Left ventricle myocardium inferior (tissue), 1 donor: ENCODE measurements around the gene ECT2. TPM values are rescaled to one million over a fixed set of nuclear protein-coding genes. Genes with fewer than 3 reads are reported as not detected.
"Not testable (repeated sequence)": the region's sequence is repeated elsewhere in the genome, so short reads cannot be mapped to it uniquely, and the experiment has no call there.

Source experiments
- DNase-seq: peaks from one replicate; pipeline ENCODE4 v3.0.0-alpha.2; 2020
- H3K27ac ChIP-seq: fragments of 200-600 bp; replicated peaks from 2 replicates; pipeline ENCODE4 v1.8.0; 2021
- H3K27me3 ChIP-seq: fragments of 200-600 bp; 2 replicates; pipeline ENCODE4 v1.8.0; 2021; ENCODE audit warnings: low read depth
- H3K36me3 ChIP-seq: fragments of 200-600 bp; 2 replicates; pipeline ENCODE4 v1.8.0; 2021
- H3K4me1 ChIP-seq: fragments of 200-600 bp; 2 replicates; pipeline ENCODE4 v1.8.0; 2021
- H3K4me3 ChIP-seq: fragments of 200-600 bp; 2 replicates; pipeline ENCODE4 v1.8.0; 2021; ENCODE audit warnings: mild to moderate bottlenecking, moderate library complexity
- H3K9me3 ChIP-seq: fragments of 200-600 bp; replicated peaks from 2 replicates; pipeline ENCODE4 v1.8.0; 2021
- CTCF ChIP-seq: fragments of 200-600 bp; IDR thresholded peaks from 2 replicates; pipeline ENCODE4 v1.8.0; 2021; ENCODE audit warnings: antibody characterized with exemption, mild to moderate bottlenecking, borderline replicate concordance
- intact Hi-C: fragments of 100-400 bp; cut with micrococcal nuclease; formaldehyde crosslinking; loops from one replicate; pipeline ENCODE4 v1.11.0; 2022
- total RNA-seq: library from RNA; stranded (reverse); fragmentation: NEBNext Ultra II Directional; extraction: Animal tissue kit (Norgen Biotek cat#: 25700); gene quantifications from one replicate; pipeline ENCODE4 v1.2.1, GENCODE V29; 2021
- donor health status: DM: no; HTN: yes; CAD: no; lungs with severe emphysema.

Gene ECT2
- total RNA-seq, 1 donor from 2014 or later, result 4.8 TPM

- Histone ChIP-seq H3K27ac (no peak overlapping the region), H3K9me3 (peaks cover 12% of the 10 kb centered on the region), H3K4me1 (peaks cover 8% of the 10 kb centered on the region), H3K36me3 (peaks cover 4% of the 10 kb centered on the region), H3K4me3 (no peak overlapping the region), H3K27me3 (no peaks in the 10 kb centered on the region)
- intact Hi-C loops, result loop anchor here (10.0 kb wide), 1 partner anchor 204 kb away; no protein-coding TSS in a partner anchor
- no peak for DNase-seq
- TF ChIP-seq CTCF, result no peak
Observed at GRCh38 chr3:172820492-172820891, 70.0 kb downstream of the ECT2 start.

GRCh38 chr3:172824229-172824628, 73.7 kb downstream of the ECT2 start:
- Histone ChIP-seq H3K4me1 (no peaks in the 10 kb centered on the region), H3K4me3 (no peak overlapping the region), H3K36me3 (peaks cover 4% of the 10 kb centered on the region), H3K27ac (no peak overlapping the region), H3K9me3 (peaks cover 23% of the 10 kb centered on the region), H3K27me3 (no peaks in the 10 kb centered on the region)
- no peak for DNase-seq
- intact Hi-C loops, result loop anchor here (10.0 kb wide), 1 partner anchor 201 kb away; no protein-coding TSS in a partner anchor
- no peak for TF ChIP-seq CTCF

- intact Hi-C loops, result loop anchor here (10.0 kb wide), 1 partner anchor 198 kb away; no protein-coding TSS in a partner anchor
- not testable (repeated sequence) for H3K27ac ChIP-seq, DNase-seq, H3K27me3 ChIP-seq, H3K36me3 ChIP-seq, H3K4me3 ChIP-seq, H3K4me1 ChIP-seq
- peaks cover 20% of the 10 kb centered on the region for H3K9me3 ChIP-seq
Observed at GRCh38 chr3:172827231-172827630, 76.7 kb downstream of the ECT2 start.

- no peak for TF ChIP-seq CTCF
- no peak overlapping the region for H3K27ac ChIP-seq
- no peaks in the 10 kb centered on the region for H3K9me3 ChIP-seq
- no peak overlapping the region for H3K4me3 ChIP-seq
- H3K36me3 ChIP-seq, result no peaks in the 10 kb centered on the region
- H3K4me1 ChIP-seq, result no peaks in the 10 kb centered on the region
- H3K27me3 ChIP-seq, result no peaks in the 10 kb centered on the region
- intact Hi-C loops, result no loop called here
- DNase-seq, result no peak
Observed at GRCh38 chr3:172832983-172833382, 82.5 kb downstream of the ECT2 start.

- H3K27ac ChIP-seq, result no peak overlapping the region
- H3K36me3 ChIP-seq, result no peaks in the 10 kb centered on the region
- H3K4me1 ChIP-seq, result peaks cover 5% of the 10 kb centered on the region
- H3K4me3 ChIP-seq, result no peak overlapping the region
- no peaks in the 10 kb centered on the region for H3K27me3 ChIP-seq
- intact Hi-C loops, result no loop called here
- DNase-seq, result no peak
- H3K9me3 ChIP-seq, result no peaks in the 10 kb centered on the region
- peak; percentile 78 for TF ChIP-seq CTCF
Observed at GRCh38 chr3:172836390-172836997, 86.0 kb downstream of the ECT2 start.

- intact Hi-C loops, result no loop called here
Observed at GRCh38 chr3:172839679-172840078, 89.2 kb downstream of the ECT2 start.

More at GRCh38 chr3:172839679-172840078, 89.2 kb downstream of the ECT2 start:
- DNase-seq, result no peak
- no peaks in the 10 kb centered on the region for H3K36me3 ChIP-seq
- no peak overlapping the region for H3K27ac ChIP-seq
- peaks cover 5% of the 10 kb centered on the region for H3K4me1 ChIP-seq
- no peak for TF ChIP-seq CTCF
- H3K27me3 ChIP-seq, result no peaks in the 10 kb centered on the region
- no peak overlapping the region for H3K4me3 ChIP-seq
- no peaks in the 10 kb centered on the region for H3K9me3 ChIP-seq
